Measurements from ENCODE around the gene NCK2.

- TF ChIP-seq, protein P1, sequence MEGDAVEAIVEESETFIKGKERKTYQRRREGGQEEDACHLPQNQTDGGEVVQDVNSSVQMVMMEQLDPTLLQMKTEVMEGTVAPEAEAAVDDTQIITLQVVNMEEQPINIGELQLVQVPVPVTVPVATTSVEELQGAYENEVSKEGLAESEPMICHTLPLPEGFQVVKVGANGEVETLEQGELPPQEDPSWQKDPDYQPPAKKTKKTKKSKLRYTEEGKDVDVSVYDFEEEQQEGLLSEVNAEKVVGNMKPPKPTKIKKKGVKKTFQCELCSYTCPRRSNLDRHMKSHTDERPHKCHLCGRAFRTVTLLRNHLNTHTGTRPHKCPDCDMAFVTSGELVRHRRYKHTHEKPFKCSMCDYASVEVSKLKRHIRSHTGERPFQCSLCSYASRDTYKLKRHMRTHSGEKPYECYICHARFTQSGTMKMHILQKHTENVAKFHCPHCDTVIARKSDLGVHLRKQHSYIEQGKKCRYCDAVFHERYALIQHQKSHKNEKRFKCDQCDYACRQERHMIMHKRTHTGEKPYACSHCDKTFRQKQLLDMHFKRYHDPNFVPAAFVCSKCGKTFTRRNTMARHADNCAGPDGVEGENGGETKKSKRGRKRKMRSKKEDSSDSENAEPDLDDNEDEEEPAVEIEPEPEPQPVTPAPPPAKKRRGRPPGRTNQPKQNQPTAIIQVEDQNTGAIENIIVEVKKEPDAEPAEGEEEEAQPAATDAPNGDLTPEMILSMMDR (conservative IDR thresholded peaks at IDR 0.05; ENCODE audit: low read depth, low read length): no peak
- no peak for TF ChIP-seq EZH2 (IDR thresholded peaks at IDR 0.05; ENCODE audit: low read length, unreplicated experiment)
These were observed 9.8 kb upstream of the NCK2 start for GRCh38 chr2:105734762-105735538.
